Smooth muscle cell of the brain vasculature (primary cell): Measurements from ENCODE around the gene METTL15.
"Not testable (repeated sequence)": the region's sequence is repeated elsewhere in the genome, so short reads cannot be mapped to it uniquely, and the experiment has no call there.

Experiments used
- DNase-seq: peaks from one replicate; pipeline ENCODE4 v3.0.0-alpha.2; 2012; ENCODE audit warnings: low read depth, low spot score

METTL15 gene

GRCh38 chr11:28110108-28110820, 2.1 kb downstream of the METTL15 start:
- DNase-seq, result peak; percentile 41

- DNase-seq, result no peak
Observed at GRCh38 chr11:28110821-28111200, 2.6 kb downstream of the METTL15 start.

- no peak for DNase-seq
Observed at GRCh38 chr11:28114116-28114515, 5.9 kb downstream of the METTL15 start.

GRCh38 chr11:28114731-28115130, 6.5 kb downstream of the METTL15 start:
- DNase-seq, result no peak

GRCh38 chr11:28117712-28118111, 9.5 kb downstream of the METTL15 start:
- DNase-seq, result no peak

GRCh38 chr11:28123151-28123581, 15.0 kb downstream of the METTL15 start:
- DNase-seq, result peak; percentile 52

GRCh38 chr11:28132548-28132947, 24.4 kb downstream of the METTL15 start:
- DNase-seq, result no peak

GRCh38 chr11:28133146-28133545, 25.0 kb downstream of the METTL15 start:
- DNase-seq, result no peak

GRCh38 chr11:28136157-28136556, 28.0 kb downstream of the METTL15 start:
- not testable (repeated sequence) for DNase-seq

GRCh38 chr11:28137366-28137765, 29.2 kb downstream of the METTL15 start:
- no peak for DNase-seq

GRCh38 chr11:28137832-28138231, 29.6 kb downstream of the METTL15 start:
- no peak for DNase-seq

GRCh38 chr11:28139841-28140415, 31.7 kb downstream of the METTL15 start:
- DNase-seq, result no peak

- no peak for DNase-seq
Observed at GRCh38 chr11:28140689-28141455, 32.7 kb downstream of the METTL15 start.

- DNase-seq, result no peak
Observed at GRCh38 chr11:28142724-28143123, 34.5 kb downstream of the METTL15 start.

GRCh38 chr11:28144808-28145207, 36.6 kb downstream of the METTL15 start:
- no peak for DNase-seq

- DNase-seq, result peak; percentile 57
Observed at GRCh38 chr11:28146123-28146751, 38.0 kb downstream of the METTL15 start.

GRCh38 chr11:28152743-28153142, 44.6 kb downstream of the METTL15 start:
- DNase-seq, result no peak

- no peak for DNase-seq
Observed at GRCh38 chr11:28153586-28153985, 45.4 kb downstream of the METTL15 start.

- DNase-seq, result no peak
Observed at GRCh38 chr11:28168718-28169117, 60.5 kb downstream of the METTL15 start.

GRCh38 chr11:28169816-28170215, 61.6 kb downstream of the METTL15 start:
- DNase-seq, result no peak

GRCh38 chr11:28170759-28171158, 62.6 kb downstream of the METTL15 start:
- DNase-seq, result no peak

- DNase-seq, result no peak
Observed at GRCh38 chr11:28176351-28176750, 68.2 kb downstream of the METTL15 start.
